Adrenal gland (tissue), 12 donors: Measurements from ENCODE around the gene S100A4. TPM values are rescaled to one million over a fixed set of nuclear protein-coding genes. Genes with fewer than 3 reads are reported as not detected.

Experiments
- DNase-seq, 7 donors: peaks; one replicate each; pipeline ENCODE4 v3.0.0-alpha.2; 2019 to 2020
- H3K27ac ChIP-seq, 5 donors: fragments of 200-600 bp; sonication (generic) in 4 of 5; 1 replicate in 3 of 5; 2 replicates in 2 of 5; pipeline versions ENCODE4 v1.5.1 to v1.8.0; 2016 to 2020; ENCODE audit warnings: mild to moderate bottlenecking in 1 of 5
- H3K27me3 ChIP-seq: fragments of 200-600 bp; 2 replicates; pipeline ENCODE4 v1.8.0; 2021
- H3K36me3 ChIP-seq, 2 donors: fragments of 200-600 bp; replicated peaks in 1 of 2; 1 replicate in 1 of 2; 2 replicates in 1 of 2; pipeline versions ENCODE4 v1.5.1 to v1.8.0; 2018 to 2022
- H3K4me1 ChIP-seq, 2 donors: fragments of 200-600 bp; replicated peaks in 1 of 2; 1 replicate in 1 of 2; 2 replicates in 1 of 2; pipeline versions ENCODE4 v1.5.1 to v1.8.0; 2018 to 2021
- H3K4me3 ChIP-seq, 4 donors: fragments of 200-600 bp; sonication (generic) in 3 of 4; one replicate each; pipeline ENCODE4 v1.5.1; 2016 to 2018
- H3K9me3 ChIP-seq, 3 donors: fragments of 200-600 bp; sonication (generic) in 1 of 3; replicated peaks in 1 of 3; 1 replicate in 2 of 3; 2 replicates in 1 of 3; pipeline versions ENCODE4 v1.5.1 to v1.8.0; 2016 to 2021
- CTCF ChIP-seq, 6 experiments: fragments of 450-650 bp in 4 of 6; fragments of 200-600 bp in 2 of 6; sonication (generic) in 1 of 6; IDR thresholded peaks; 1 replicate in 5 of 6; 2 replicates in 1 of 6; pipeline versions ENCODE4 v1.5.1 to v1.8.0; 2016 to 2021; ENCODE audit warnings: antibody characterized with exemption in 6 of 6, mild to moderate bottlenecking in 2 of 6, moderate library complexity in 1 of 6
- POLR2A ChIP-seq, 2 donors: fragments of 450-650 bp; IDR thresholded peaks; one replicate each; pipeline ENCODE4 v1.6.1; 2017; ENCODE audit warnings: antibody characterized with exemption in 2 of 2, mild to moderate bottlenecking in 2 of 2, moderate library complexity in 1 of 2
- WGBS, 4 donors: extraction: QIAGEN DNeasy Blood & Tissue Kit in 2 of 4; methylation state at CpG; one replicate each; pipeline versions ENCODE4 v1.1.5 to v1.1.7; 2013 to 2017; 5-methylcytosine and 5-hydroxymethylcytosine counted together
- intact Hi-C, 2 donors: fragments of 100-400 bp; cut with DNase I; formaldehyde crosslinking; loops; one replicate each; pipeline versions ENCODE4 v1.14.1 to v1.15.0; 2022 to 2023
- polyA plus RNA-seq, 3 donors: library from polyadenylated mRNA; stranded (reverse); fragments of 200-250 nt in 2 of 3; fragments of 350-450 nt in 1 of 3; fragmentation: Illumina TruSeq in 1 of 3; extraction: RNeasy Lipid Tissue Mini Kit (QIAGEN cat#74804) in 1 of 3; gene quantifications; one replicate each; pipeline ENCODE4 v1.2.3, GENCODE V29; 2013 to 2014
- total RNA-seq, 9 donors: library from RNA; depleted of rRNA in 4 of 9; stranded (reverse); fragments of >200 nt in 4 of 9; fragments of 120-200 nt in 1 of 9; fragmentation: NEBNext Ultra II Directional in 1 of 9; extraction: Animal tissue kit (Norgen Biotek cat#: 25700) in 1 of 9; gene quantifications; one replicate each; pipeline versions ENCODE4 v1.1.0 to v1.2.4, GENCODE V29; 2013 to 2023
- donor health status: healthy with polysubstance abuse.
- donor health status: Bipolar disorder and iron deficiency.
- donor health status: DM: yes; HTN: yes; CAD: no.
- donor health status: DM: no; HTN: no; CAD: no.
- donor health status: DM: no; HTN: no; CAD: no.
- donor health status: DM: yes; HTN: yes; CAD: no.

S100A4 gene
- total and polyA plus RNA-seq, 12 donors: 7.9 to 742 (median 99.9) TPM

GRCh38 chr1:153539395-153540093 is 6.1 kb downstream of the S100A4 start:
- Histone ChIP-seq H3K4me3 (no peak overlapping the region), H3K27me3 (no peaks in the 10 kb centered on the region), H3K27ac (no peak overlapping the region), H3K36me3 (no peaks in the 10 kb centered on the region), H3K9me3 (no peaks in the 10 kb centered on the region), H3K4me1 (peaks cover 27 to 35% of the 10 kb centered on the region in 2 donors)
- WGBS, 4 donors: 87 to 92% (median 88%) methylated on average over 3 to 4 of the region's 4 CpGs
- intact Hi-C loops: no loop called here
- DNase-seq: no peak
- TF ChIP-seq CTCF (IDR thresholded peaks at IDR 0.05) (no peak), POLR2A (IDR thresholded peaks at IDR 0.05) (no peak)

- intact Hi-C loops: no loop called here
- no peak for DNase-seq
- Histone ChIP-seq H3K4me3 (no peak overlapping the region), H3K27me3 (no peaks in the 10 kb centered on the region), H3K9me3 (no peaks in the 10 kb centered on the region), H3K27ac (no peak overlapping the region), H3K36me3 (no peaks in the 10 kb centered on the region), H3K4me1 (peaks cover 27 to 35% of the 10 kb centered on the region in 2 donors)
- TF ChIP-seq POLR2A (IDR thresholded peaks at IDR 0.05) (no peak), CTCF (IDR thresholded peaks at IDR 0.05) (no peak)
- WGBS, 4 donors: 81 to 89% (median 85%) methylated on average over 6 of the region's 6 CpGs
These were observed 7.2 kb downstream of the S100A4 start for GRCh38 chr1:153538315-153538821.

- no peak overlapping the region for H3K27ac ChIP-seq
These were observed 8.3 kb downstream of the S100A4 start for GRCh38 chr1:153537376-153537730.

More at GRCh38 chr1:153537376-153537730, 8.3 kb downstream of the S100A4 start:
- intact Hi-C loops: no loop called here
- no peak overlapping the region for H3K4me3 ChIP-seq
- H3K27me3 ChIP-seq: no peaks in the 10 kb centered on the region
- no peaks in the 10 kb centered on the region for H3K36me3 ChIP-seq
- H3K9me3 ChIP-seq: no peaks in the 10 kb centered on the region
- DNase-seq: no peak
- TF ChIP-seq CTCF (IDR thresholded peaks at IDR 0.05): no peak
- TF ChIP-seq POLR2A (IDR thresholded peaks at IDR 0.05): no peak
- WGBS, 4 donors: 98 to 99% (median 98%) methylated on average over 5 to 6 of the region's 6 CpGs
- H3K4me1 ChIP-seq: peaks cover 23 to 37% of the 10 kb centered on the region in 2 donors
